SK-N-SH (cell line): ENCODE data around the gene AJM1. TPM values are rescaled to one million over a fixed set of nuclear protein-coding genes. Genes with fewer than 3 reads are reported as not detected.

Experiments used
- CTCF ChIA-PET: fragments of 300-600, 350-600 bp; formaldehyde crosslinking; extraction: SDS; loops from one replicate; lab custom pipeline; 2021; lab: Yijun Ruan, JAX
- POLR2A ChIA-PET: fragments of 350-600 bp; sonication (Branson Sonifier 250); formaldehyde crosslinking; extraction: SDS; loops from one replicate; lab custom pipeline; 2020; ENCODE audit warnings: antibody characterized with exemption, inconsistent platforms; lab: Yijun Ruan, JAX
- DNase-seq: peaks from one replicate; pipeline ENCODE4 v3.0.0; 2012
- H2AFZ ChIP-seq: fragments of 200-600 bp; sonication (generic); 2 replicates; pipeline ENCODE4 v1.8.1; 2016; ENCODE audit warnings: antibody characterized with exemption, mild to moderate bottlenecking, low read depth
- H3F3A ChIP-seq: fragments of 200-600 bp; sonication (generic); replicated peaks from 2 replicates; pipeline ENCODE3; 2016; ENCODE audit warnings: antibody characterized with exemption, mild to moderate bottlenecking; ENCODE audit not compliant: insufficient read depth
- H3K27ac ChIP-seq, 2 experiments: fragments of 200-500 bp in 1 of 2; fragments of 200-600 bp in 1 of 2; sonication (Bioruptor generic) in 1 of 2; sonication (generic), shearing (Covaris generic) in 1 of 2; 2 replicates each; pipeline versions ENCODE4 v1.5.1 to v1.6.1; 2014 to 2016; ENCODE audit warnings: low read depth in 2 of 2, inconsistent platforms in 1 of 2, low read length in 1 of 2, mild to moderate bottlenecking in 1 of 2, mixed read lengths in 1 of 2
- H3K27me3 ChIP-seq: fragments of 200-600 bp; sonication (generic), shearing (Covaris generic); 2 replicates; pipeline ENCODE4 v1.6.1; 2016; ENCODE audit warnings: mixed run types; ENCODE audit not compliant: insufficient read depth
- H3K36me3 ChIP-seq, 2 experiments: fragments of 200-500 bp in 1 of 2; fragments of 200-600 bp in 1 of 2; sonication (Bioruptor generic) in 1 of 2; sonication (generic) in 1 of 2; replicated peaks in 1 of 2; 2 replicates each; pipeline versions ENCODE3 to v1.5.1; 2014 to 2016; ENCODE audit warnings: low read length in 1 of 2, mild to moderate bottlenecking in 1 of 2; ENCODE audit not compliant: insufficient read depth in 2 of 2, control insufficient read depth in 1 of 2
- H3K4me1 ChIP-seq, 2 experiments: fragments of 200-500 bp in 1 of 2; fragments of 200-600 bp in 1 of 2; sonication (Bioruptor generic) in 1 of 2; sonication (generic), shearing (Covaris generic) in 1 of 2; 2 replicates each; pipeline versions ENCODE4 v1.5.1 to v1.6.1; 2014 to 2016; ENCODE audit warnings: low read depth in 1 of 2, low read length in 1 of 2, mixed run types in 1 of 2; ENCODE audit not compliant: insufficient read depth in 2 of 2, control insufficient read depth in 1 of 2
- H3K4me2 ChIP-seq: fragments of 200-600 bp; sonication (generic), shearing (Covaris generic); 2 replicates; pipeline ENCODE4 v1.6.1; 2017; ENCODE audit warnings: mixed run types
- H3K4me3 ChIP-seq, 2 experiments: fragments of 200-500 bp in 1 of 2; fragments of 200-600 bp in 1 of 2; sonication (Bioruptor generic) in 1 of 2; sonication (generic), shearing (Covaris generic) in 1 of 2; 2 replicates each; pipeline versions ENCODE4 v1.5.1 to v1.8.1; 2014 to 2016; ENCODE audit warnings: low read depth in 2 of 2, inconsistent platforms in 1 of 2, low read length in 1 of 2, mild to moderate bottlenecking in 1 of 2, mixed read lengths in 1 of 2, moderate library complexity in 1 of 2
- H3K79me2 ChIP-seq: fragments of 200-600 bp; sonication (generic); 2 replicates; pipeline ENCODE4 v1.8.1; 2017; ENCODE audit warnings: mild to moderate bottlenecking; ENCODE audit not compliant: insufficient read depth
- H3K9ac ChIP-seq: fragments of 200-600 bp; sonication (generic); 2 replicates; pipeline ENCODE4 v1.6.1; 2017; ENCODE audit warnings: mixed run types
- H3K9me2 ChIP-seq: fragments of 200-600 bp; sonication (generic); 2 replicates; pipeline ENCODE4 v1.6.1; 2017; ENCODE audit warnings: mixed run types
- H3K9me3 ChIP-seq: fragments of 200-600 bp; sonication (generic); 2 replicates; pipeline ENCODE4 v1.6.1; 2017; ENCODE audit warnings: mixed run types, mild to moderate bottlenecking, moderate library complexity
- H4K20me1 ChIP-seq: fragments of 200-600 bp; sonication (generic); 2 replicates; pipeline ENCODE4 v1.6.1; 2017; ENCODE audit warnings: mild to moderate bottlenecking, mixed run types; ENCODE audit not compliant: insufficient read depth
- EP300 ChIP-seq, 2 experiments: IDR thresholded peaks; 2 replicates each; pipeline versions ENCODE4 v1.4.0 to v1.6.1; 2012; ENCODE audit warnings: borderline replicate concordance in 1 of 2, low read depth in 1 of 2, low read length in 1 of 2
- FOXM1 ChIP-seq: IDR thresholded peaks from 2 replicates; pipeline ENCODE4 v1.4.0; 2012; ENCODE audit warnings: low read depth, mild to moderate bottlenecking
- GABPA ChIP-seq: IDR thresholded peaks from 2 replicates; pipeline ENCODE4 v1.4.0; 2012; ENCODE audit warnings: low read depth, mild to moderate bottlenecking
- GATA2 ChIP-seq: sonication (generic); formaldehyde crosslinking; IDR thresholded peaks from 2 replicates; pipeline ENCODE4 v1.5.0; 2020; ENCODE audit warnings: mild to moderate bottlenecking, missing genetic modification reagents
- JUND ChIP-seq: IDR thresholded peaks from 2 replicates; pipeline ENCODE4 v1.4.0; 2012
- MAX ChIP-seq: IDR thresholded peaks from 2 replicates; pipeline ENCODE4 v1.4.0; 2012; ENCODE audit warnings: low read depth
- MEF2A ChIP-seq: IDR thresholded peaks from 2 replicates; pipeline ENCODE4 v1.4.0; 2012; ENCODE audit warnings: low read depth, borderline replicate concordance
- MXI1 ChIP-seq: IDR thresholded peaks from 2 replicates; pipeline ENCODE4 v1.6.1; 2012; ENCODE audit warnings: mild to moderate bottlenecking, low read depth, low read length, improper control_type of control experiment
- NFIC ChIP-seq: IDR thresholded peaks from 2 replicates; pipeline ENCODE4 v1.4.0; 2012; ENCODE audit warnings: borderline replicate concordance
- POLR2AphosphoS5 ChIP-seq: IDR thresholded peaks from 2 replicates; pipeline ENCODE4 v1.6.1; 2012; ENCODE audit warnings: low read depth, low read length
- RFX5 ChIP-seq: IDR thresholded peaks from 2 replicates; pipeline ENCODE4 v1.6.1; 2012; ENCODE audit warnings: mild to moderate bottlenecking, improper control_type of control experiment, low read length
- SMC3 ChIP-seq: IDR thresholded peaks from 2 replicates; pipeline ENCODE4 v1.6.1; 2012; ENCODE audit warnings: low read depth, low read length, improper control_type of control experiment
- TCF12 ChIP-seq: IDR thresholded peaks from 2 replicates; pipeline ENCODE4 v1.4.0; 2012
- USF2 ChIP-seq: fragments of 150-350 bp; IDR thresholded peaks from 2 replicates; pipeline ENCODE4 v1.6.1; 2017; ENCODE audit warnings: antibody characterized with exemption, low read length, low read depth, borderline replicate concordance
- whole genome bisulfite sequencing: methylation state at CpG from one replicate; pipeline ENCODE4 v1.1.6; 2017; ENCODE audit warnings: low lambda C conversion rate; 5-methylcytosine and 5-hydroxymethylcytosine counted together
- polyA plus RNA-seq, 3 experiments: library from polyadenylated mRNA; depleted of rRNA; stranded (reverse); fragments of >200 nt; gene quantifications; 2 replicates each; pipeline ENCODE4 v1.2.3, GENCODE V29; 2012
- TF ChIP-seq, protein P1 (sequence below): fragments of 200-600 bp; sonication (generic); IDR thresholded peaks from 2 replicates; pipeline ENCODE4 v1.6.1; 2017; ENCODE audit warnings: antibody characterized with exemption, mild to moderate bottlenecking, moderate library complexity
- TF ChIP-seq, protein P2 (sequence below): IDR thresholded peaks from 2 replicates; pipeline ENCODE4 v1.4.0; 2012; ENCODE audit warnings: low read depth, borderline replicate concordance
- TF ChIP-seq, protein P3 (sequence below): IDR thresholded peaks from 2 replicates; pipeline ENCODE4 v1.6.1; 2012; ENCODE audit warnings: mild to moderate bottlenecking, low read depth, low read length, moderate library complexity

The AJM1 gene
- polyA plus RNA-seq, 1 of the 3 experiments (the other 2 are of a cell fraction): 2.4 TPM

DNA sequence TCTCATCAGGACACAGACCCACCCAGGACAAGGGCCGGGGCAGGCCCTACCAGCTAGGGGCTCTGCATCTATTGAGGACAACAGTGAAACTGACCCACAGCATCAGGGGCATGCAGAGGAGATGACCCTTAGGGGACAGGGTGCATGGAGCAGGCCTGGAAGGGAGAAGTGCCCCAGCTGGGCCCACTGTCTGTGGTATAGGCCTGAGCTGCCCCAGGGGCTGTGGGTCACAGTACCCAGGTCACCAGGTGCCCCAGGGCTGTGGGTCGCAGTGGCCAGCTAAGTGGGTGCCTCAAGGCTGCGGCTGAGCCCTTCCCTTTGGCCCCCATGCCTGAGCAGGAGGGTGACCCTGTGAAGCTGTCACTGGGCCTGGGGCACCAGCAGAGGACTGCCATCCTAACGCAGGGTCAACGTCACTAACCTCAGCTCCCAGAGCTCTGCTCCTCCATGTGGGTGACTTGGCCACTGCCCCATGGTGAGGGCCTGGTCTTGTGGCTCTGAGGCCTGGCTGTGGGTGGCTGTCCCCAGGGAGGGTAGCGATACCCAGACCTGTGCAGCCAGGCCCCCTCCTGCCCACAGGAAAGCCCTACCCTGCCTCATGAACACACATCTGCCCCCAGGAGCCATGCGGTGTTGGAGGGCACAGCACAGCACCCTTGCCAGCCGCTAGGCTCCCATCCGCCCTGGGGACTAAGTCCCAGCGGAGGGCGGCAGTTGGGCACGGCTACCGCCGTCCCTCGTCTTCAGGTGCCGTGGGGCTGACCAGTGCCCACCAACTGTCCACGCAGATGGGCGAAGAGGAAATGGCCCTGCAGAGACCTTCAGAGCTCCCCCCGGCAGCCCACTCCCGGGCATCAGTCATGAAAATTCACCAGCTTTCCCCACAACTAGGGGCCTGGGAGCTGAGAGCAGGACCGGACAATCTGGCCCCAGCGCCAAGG lies 18.9 kb downstream of the AJM1 start:
- peaks cover 31% of the 10 kb centered on the region for H3K79me2 ChIP-seq
- no peak overlapping the region for H2AFZ ChIP-seq
- H3K4me3 ChIP-seq: no peak overlapping the region
- ChIA-PET CTCF (interaction anchor here (0.8 to 2.1 kb wide), 9 partner anchors 10 to 87 kb away, joined by 3 to 7 read pairs (median 3); partner anchors contain the start of gene AJM1), POLR2A (interaction anchor here (0.8 to 1.1 kb wide), 3 partner anchors 10 to 19 kb away, joined by 3 to 4 read pairs (median 3); partner anchors contain the start of genes AJM1 and MAMDC4)
- DNase-seq: no peak
- peaks cover 16 to 37% of the 10 kb centered on the region in 2 experiments for H3K36me3 ChIP-seq
- no peaks in the 10 kb centered on the region for H3K9me3 ChIP-seq
- H3K4me1 ChIP-seq: peaks cover 9 to 19% of the 10 kb centered on the region in 2 experiments; a peak in 3 of 4 replicates
- no peak overlapping the region for H3K27ac ChIP-seq
- no peaks in the 10 kb centered on the region for H3F3A ChIP-seq
- TF ChIP-seq, protein P1, sequence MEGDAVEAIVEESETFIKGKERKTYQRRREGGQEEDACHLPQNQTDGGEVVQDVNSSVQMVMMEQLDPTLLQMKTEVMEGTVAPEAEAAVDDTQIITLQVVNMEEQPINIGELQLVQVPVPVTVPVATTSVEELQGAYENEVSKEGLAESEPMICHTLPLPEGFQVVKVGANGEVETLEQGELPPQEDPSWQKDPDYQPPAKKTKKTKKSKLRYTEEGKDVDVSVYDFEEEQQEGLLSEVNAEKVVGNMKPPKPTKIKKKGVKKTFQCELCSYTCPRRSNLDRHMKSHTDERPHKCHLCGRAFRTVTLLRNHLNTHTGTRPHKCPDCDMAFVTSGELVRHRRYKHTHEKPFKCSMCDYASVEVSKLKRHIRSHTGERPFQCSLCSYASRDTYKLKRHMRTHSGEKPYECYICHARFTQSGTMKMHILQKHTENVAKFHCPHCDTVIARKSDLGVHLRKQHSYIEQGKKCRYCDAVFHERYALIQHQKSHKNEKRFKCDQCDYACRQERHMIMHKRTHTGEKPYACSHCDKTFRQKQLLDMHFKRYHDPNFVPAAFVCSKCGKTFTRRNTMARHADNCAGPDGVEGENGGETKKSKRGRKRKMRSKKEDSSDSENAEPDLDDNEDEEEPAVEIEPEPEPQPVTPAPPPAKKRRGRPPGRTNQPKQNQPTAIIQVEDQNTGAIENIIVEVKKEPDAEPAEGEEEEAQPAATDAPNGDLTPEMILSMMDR: no peak
- no peak for TF ChIP-seq MEF2A
- no peak for TF ChIP-seq MAX
- TF ChIP-seq MXI1: no peak
- TF ChIP-seq GATA2 (CRISPR knock-in tag): no peak
- TF ChIP-seq TCF12: no peak
- TF ChIP-seq GABPA: no peak
- no peak for TF ChIP-seq USF2
- no peak for TF ChIP-seq JUND
- TF ChIP-seq, protein P2, sequence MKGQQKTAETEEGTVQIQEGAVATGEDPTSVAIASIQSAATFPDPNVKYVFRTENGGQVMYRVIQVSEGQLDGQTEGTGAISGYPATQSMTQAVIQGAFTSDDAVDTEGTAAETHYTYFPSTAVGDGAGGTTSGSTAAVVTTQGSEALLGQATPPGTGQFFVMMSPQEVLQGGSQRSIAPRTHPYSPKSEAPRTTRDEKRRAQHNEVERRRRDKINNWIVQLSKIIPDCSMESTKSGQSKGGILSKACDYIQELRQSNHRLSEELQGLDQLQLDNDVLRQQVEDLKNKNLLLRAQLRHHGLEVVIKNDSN: no peak
- no peak for TF ChIP-seq NFIC
- no peak for TF ChIP-seq RFX5
- no peak for TF ChIP-seq FOXM1
- TF ChIP-seq, protein P3, sequence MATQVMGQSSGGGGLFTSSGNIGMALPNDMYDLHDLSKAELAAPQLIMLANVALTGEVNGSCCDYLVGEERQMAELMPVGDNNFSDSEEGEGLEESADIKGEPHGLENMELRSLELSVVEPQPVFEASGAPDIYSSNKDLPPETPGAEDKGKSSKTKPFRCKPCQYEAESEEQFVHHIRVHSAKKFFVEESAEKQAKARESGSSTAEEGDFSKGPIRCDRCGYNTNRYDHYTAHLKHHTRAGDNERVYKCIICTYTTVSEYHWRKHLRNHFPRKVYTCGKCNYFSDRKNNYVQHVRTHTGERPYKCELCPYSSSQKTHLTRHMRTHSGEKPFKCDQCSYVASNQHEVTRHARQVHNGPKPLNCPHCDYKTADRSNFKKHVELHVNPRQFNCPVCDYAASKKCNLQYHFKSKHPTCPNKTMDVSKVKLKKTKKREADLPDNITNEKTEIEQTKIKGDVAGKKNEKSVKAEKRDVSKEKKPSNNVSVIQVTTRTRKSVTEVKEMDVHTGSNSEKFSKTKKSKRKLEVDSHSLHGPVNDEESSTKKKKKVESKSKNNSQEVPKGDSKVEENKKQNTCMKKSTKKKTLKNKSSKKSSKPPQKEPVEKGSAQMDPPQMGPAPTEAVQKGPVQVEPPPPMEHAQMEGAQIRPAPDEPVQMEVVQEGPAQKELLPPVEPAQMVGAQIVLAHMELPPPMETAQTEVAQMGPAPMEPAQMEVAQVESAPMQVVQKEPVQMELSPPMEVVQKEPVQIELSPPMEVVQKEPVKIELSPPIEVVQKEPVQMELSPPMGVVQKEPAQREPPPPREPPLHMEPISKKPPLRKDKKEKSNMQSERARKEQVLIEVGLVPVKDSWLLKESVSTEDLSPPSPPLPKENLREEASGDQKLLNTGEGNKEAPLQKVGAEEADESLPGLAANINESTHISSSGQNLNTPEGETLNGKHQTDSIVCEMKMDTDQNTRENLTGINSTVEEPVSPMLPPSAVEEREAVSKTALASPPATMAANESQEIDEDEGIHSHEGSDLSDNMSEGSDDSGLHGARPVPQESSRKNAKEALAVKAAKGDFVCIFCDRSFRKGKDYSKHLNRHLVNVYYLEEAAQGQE: no peak
- TF ChIP-seq EP300 (IDR thresholded peaks at IDR 0.05; ENCODE audit: borderline replicate concordance in 1 of 2, low read depth in 1 of 2, low read length in 1 of 2): no peak
- no peak for TF ChIP-seq SMC3
- TF ChIP-seq POLR2AphosphoS5: no peak
- H4K20me1 ChIP-seq: no peaks in the 10 kb centered on the region
- H3K4me2 ChIP-seq: no peak overlapping the region
- 98% methylated on average over 8 of the region's 22 CpGs for WGBS
- no peak overlapping the region for H3K9ac ChIP-seq
- H3K9me2 ChIP-seq: no peaks in the 10 kb centered on the region
- no peaks in the 10 kb centered on the region for H3K27me3 ChIP-seq
